Measurements from ENCODE around the gene AMFR. TPM values are rescaled to one million over a fixed set of nuclear protein-coding genes. Genes with fewer than 3 reads are reported as not detected.
A peak's percentile ranks its signal among the peaks of the same experiment; 100 is the strongest.

The AMFR gene
- total and polyA plus RNA-seq, 7 experiments from 2014 or later, result 35.7 to 83.3 (median 55.1) TPM

GRCh38 chr16:56331399-56331798, 93.9 kb downstream of the AMFR start:
- Histone ChIP-seq H3K9me3 (ENCODE audit: control insufficient read depth in 2 of 3, low read length in 3 of 3) (no peaks in the 10 kb centered on the region), H3K36me3 (ENCODE audit: control insufficient read depth in 2 of 3, insufficient read depth in 3 of 3, low read length in 3 of 3) (no peaks in the 10 kb centered on the region), H3K4me1 (ENCODE audit: control insufficient read depth in 2 of 2, insufficient read depth in 2 of 2, low read length in 2 of 2) (no peaks in the 10 kb centered on the region), H3K4me3 (ENCODE audit: low read length) (no peak overlapping the region), H3K27ac (ENCODE audit: low read depth, low read length) (no peak overlapping the region), H3K27me3 (ENCODE audit: control insufficient read depth in 2 of 2, insufficient read depth in 2 of 2, low read length in 2 of 2) (no peaks in the 10 kb centered on the region)
- Mint-ChIP-seq H3K4me1 (peaks cover 0 to 1% (median 0%) of the 10 kb centered on the region in 7 donors), H3K4me3 (no peak overlapping the region), H3K36me3 (no peaks in the 10 kb centered on the region), H3K27me3 (no peaks in the 10 kb centered on the region), H3K27ac (no peak overlapping the region), H3K9me3 (no peaks in the 10 kb centered on the region)
- no peak for ATAC-seq
- POLR2A ChIA-PET, result no interaction called here
- intact Hi-C loops (cut with micrococcal nuclease), result no loop called here
- CTCF ChIA-PET, result no interaction called here
- DNase-seq, result no peak

- ATAC-seq (no peak), DNase-seq (no peak)
- intact Hi-C loops (cut with micrococcal nuclease), result no loop called here
- H3K27me3 Mint-ChIP-seq, result no peaks in the 10 kb centered on the region
- ChIA-PET CTCF (interaction anchor here (0.7 kb wide), 2 partner anchors 13 to 365 kb away, joined by 3 to 6 read pairs; no protein-coding TSS in a partner anchor), POLR2A (no interaction called here)
- H3K4me3 ChIP-seq (ENCODE audit: low read length), result no peak overlapping the region
- H3K27me3 ChIP-seq (ENCODE audit: control insufficient read depth in 2 of 2, insufficient read depth in 2 of 2, low read length in 2 of 2), result no peaks in the 10 kb centered on the region
- H3K9me3 ChIP-seq (ENCODE audit: control insufficient read depth in 2 of 3, low read length in 3 of 3), result no peaks in the 10 kb centered on the region
- no peak overlapping the region for H3K4me3 Mint-ChIP-seq
- peak overlapping the region in 1 of 9 donors; percentile 30 for H3K27ac Mint-ChIP-seq
- H3K4me1 ChIP-seq (ENCODE audit: control insufficient read depth in 2 of 2, insufficient read depth in 2 of 2, low read length in 2 of 2), result no peaks in the 10 kb centered on the region
- H3K9me3 Mint-ChIP-seq, result no peaks in the 10 kb centered on the region
- H3K4me1 Mint-ChIP-seq, result peaks cover 0 to 3% (median 0%) of the 10 kb centered on the region in 7 donors
- no peaks in the 10 kb centered on the region for H3K36me3 Mint-ChIP-seq
- H3K36me3 ChIP-seq (ENCODE audit: control insufficient read depth in 2 of 3, insufficient read depth in 3 of 3, low read length in 3 of 3), result no peaks in the 10 kb centered on the region
- no peak overlapping the region for H3K27ac ChIP-seq (ENCODE audit: low read depth, low read length)
These were observed 94.9 kb downstream of the AMFR start for GRCh38 chr16:56330476-56330875.

GRCh38 chr16:56329887-56330286, 95.5 kb downstream of the AMFR start:
- ATAC-seq (no peak), DNase-seq (no peak)
- Mint-ChIP-seq H3K27me3 (no peaks in the 10 kb centered on the region), H3K9me3 (no peaks in the 10 kb centered on the region), H3K27ac (no peak overlapping the region), H3K36me3 (no peaks in the 10 kb centered on the region), H3K4me3 (no peak overlapping the region), H3K4me1 (peaks cover 0 to 3% (median 0%) of the 10 kb centered on the region in 7 donors)
- Histone ChIP-seq H3K4me1 (ENCODE audit: control insufficient read depth in 2 of 2, insufficient read depth in 2 of 2, low read length in 2 of 2) (no peaks in the 10 kb centered on the region), H3K27ac (ENCODE audit: low read depth, low read length) (no peak overlapping the region), H3K36me3 (ENCODE audit: control insufficient read depth in 2 of 3, insufficient read depth in 3 of 3, low read length in 3 of 3) (no peaks in the 10 kb centered on the region), H3K4me3 (ENCODE audit: low read length) (no peak overlapping the region), H3K27me3 (ENCODE audit: control insufficient read depth in 2 of 2, insufficient read depth in 2 of 2, low read length in 2 of 2) (no peaks in the 10 kb centered on the region), H3K9me3 (ENCODE audit: control insufficient read depth in 2 of 3, low read length in 3 of 3) (no peaks in the 10 kb centered on the region)
- POLR2A ChIA-PET, result no interaction called here
- CTCF ChIA-PET, result interaction anchor here (0.7 kb wide), 1 partner anchor 366 kb away, joined by 3 read pairs; no protein-coding TSS in a partner anchor
- intact Hi-C loops (cut with micrococcal nuclease), result no loop called here

GRCh38 chr16:56328276-56329022, 96.9 kb downstream of the AMFR start:
- Histone ChIP-seq H3K27ac (ENCODE audit: low read depth, low read length) (no peak overlapping the region), H3K4me3 (ENCODE audit: low read length) (no peak overlapping the region), H3K36me3 (ENCODE audit: control insufficient read depth in 2 of 3, insufficient read depth in 3 of 3, low read length in 3 of 3) (no peaks in the 10 kb centered on the region), H3K27me3 (ENCODE audit: control insufficient read depth in 2 of 2, insufficient read depth in 2 of 2, low read length in 2 of 2) (no peaks in the 10 kb centered on the region), H3K4me1 (ENCODE audit: control insufficient read depth in 2 of 2, insufficient read depth in 2 of 2, low read length in 2 of 2) (no peaks in the 10 kb centered on the region), H3K9me3 (ENCODE audit: control insufficient read depth in 2 of 3, low read length in 3 of 3) (no peaks in the 10 kb centered on the region)
- Mint-ChIP-seq H3K9me3 (no peaks in the 10 kb centered on the region), H3K4me3 (no peak overlapping the region), H3K27ac (peak overlapping the region in 1 of 9 donors; percentile 26), H3K4me1 (peaks cover 0 to 3% (median 0%) of the 10 kb centered on the region in 7 donors), H3K36me3 (no peaks in the 10 kb centered on the region), H3K27me3 (no peaks in the 10 kb centered on the region)
- ATAC-seq, result no peak
- CTCF ChIA-PET, result interaction anchor here (1.2 kb wide), 1 partner anchor 10 kb away, joined by 6 read pairs; no protein-coding TSS in a partner anchor
- POLR2A ChIA-PET, result interaction anchor here (0.7 kb wide), 1 partner anchor 269 kb away, joined by 3 read pairs; no protein-coding TSS in a partner anchor
- intact Hi-C loops (cut with micrococcal nuclease), result no loop called here
- no peak for DNase-seq

GRCh38 chr16:56327929-56328258, 97.5 kb downstream of the AMFR start:
- Histone ChIP-seq H3K27ac (ENCODE audit: low read depth, low read length) (no peak overlapping the region), H3K27me3 (ENCODE audit: control insufficient read depth in 2 of 2, insufficient read depth in 2 of 2, low read length in 2 of 2) (no peaks in the 10 kb centered on the region), H3K36me3 (ENCODE audit: control insufficient read depth in 2 of 3, insufficient read depth in 3 of 3, low read length in 3 of 3) (no peaks in the 10 kb centered on the region), H3K9me3 (ENCODE audit: control insufficient read depth in 2 of 3, low read length in 3 of 3) (no peaks in the 10 kb centered on the region), H3K4me3 (ENCODE audit: low read length) (no peak overlapping the region), H3K4me1 (ENCODE audit: control insufficient read depth in 2 of 2, insufficient read depth in 2 of 2, low read length in 2 of 2) (no peaks in the 10 kb centered on the region)
- intact Hi-C loops (cut with micrococcal nuclease), result no loop called here
- Mint-ChIP-seq H3K4me1 (peaks cover 0 to 3% (median 0%) of the 10 kb centered on the region in 7 donors), H3K27me3 (no peaks in the 10 kb centered on the region), H3K9me3 (no peaks in the 10 kb centered on the region), H3K27ac (no peak overlapping the region), H3K36me3 (no peaks in the 10 kb centered on the region), H3K4me3 (no peak overlapping the region)
- DNase-seq (no peak), ATAC-seq (no peak)
- ChIA-PET CTCF (interaction anchor here (1.2 kb wide), 1 partner anchor 9 kb away, joined by 6 read pairs; no protein-coding TSS in a partner anchor), POLR2A (no interaction called here)

GRCh38 chr16:56327071-56327928, 98.0 kb downstream of the AMFR start:
- DNase-seq, result no peak
- Mint-ChIP-seq H3K27ac (peak overlapping the region in 1 of 9 donors; percentile 65), H3K4me3 (no peak overlapping the region), H3K27me3 (no peaks in the 10 kb centered on the region), H3K4me1 (peaks cover 0 to 3% (median 0%) of the 10 kb centered on the region in 7 donors), H3K9me3 (no peaks in the 10 kb centered on the region), H3K36me3 (no peaks in the 10 kb centered on the region)
- POLR2A ChIA-PET, result no interaction called here
- ATAC-seq, result no peak
- H3K9me3 ChIP-seq (ENCODE audit: control insufficient read depth in 2 of 3, low read length in 3 of 3), result no peaks in the 10 kb centered on the region
- H3K36me3 ChIP-seq (ENCODE audit: control insufficient read depth in 2 of 3, insufficient read depth in 3 of 3, low read length in 3 of 3), result no peaks in the 10 kb centered on the region
- no peak overlapping the region for H3K4me3 ChIP-seq (ENCODE audit: low read length)
- H3K27ac ChIP-seq (ENCODE audit: low read depth, low read length), result no peak overlapping the region
- H3K4me1 ChIP-seq (ENCODE audit: control insufficient read depth in 2 of 2, insufficient read depth in 2 of 2, low read length in 2 of 2), result no peaks in the 10 kb centered on the region
- CTCF ChIA-PET, result no interaction called here
- intact Hi-C loops (cut with micrococcal nuclease), result no loop called here
- H3K27me3 ChIP-seq (ENCODE audit: control insufficient read depth in 2 of 2, insufficient read depth in 2 of 2, low read length in 2 of 2), result no peaks in the 10 kb centered on the region
